ENCODE results near the gene GSDMA. TPM values are rescaled to one million over a fixed set of nuclear protein-coding genes. Genes with fewer than 3 reads are reported as not detected.

GSDMA gene
- total and polyA plus RNA-seq, 9 of the 15 experiments (the other 6 are each of a cell fraction or from before 2014, with no cell fraction given), result 0.04 to 0.13 (median 0.07) TPM; not detected in 2

- TF ChIP-seq RERE (CRISPR knock-in tag; IDR thresholded peaks at IDR 0.05; ENCODE audit: borderline replicate concordance) (no peak), TOE1 (IDR thresholded peaks at IDR 0.05; ENCODE audit: borderline replicate concordance) (no peak), TOE1 (CRISPR knock-in tag; IDR thresholded peaks at IDR 0.05; ENCODE audit: borderline replicate concordance, low read depth) (no peak), HMGXB4 (CRISPR knock-in tag; IDR thresholded peaks at IDR 0.05) (no peak), CHD2 (IDR thresholded peaks at IDR 0.05; ENCODE audit: low read depth, low read length) (no peak), TEAD4 (IDR thresholded peaks at IDR 0.05; ENCODE audit: low read length) (peak; percentile 68), TEAD4 (CRISPR knock-in tag; IDR thresholded peaks at IDR 0.05; ENCODE audit: borderline replicate concordance) (no peak), HMG20B (CRISPR knock-in tag; IDR thresholded peaks at IDR 0.05) (no peak), HNRNPLL (IDR thresholded peaks at IDR 0.05; ENCODE audit: low read depth, low read length, poor library complexity, severe bottlenecking) (no peak), IRF2 (CRISPR knock-in tag; IDR thresholded peaks at IDR 0.05) (no peak), KDM1A (IDR thresholded peaks at IDR 0.05) (peak in 1 of 2 experiments; percentile 69; a peak in 2 of 4 replicates), ZMIZ1 (IDR thresholded peaks at IDR 0.05; ENCODE audit: low read depth in 2 of 2, low read length in 2 of 2) (0 out of 4 replicates have a peak, but pooled peaks of 1 of the 2 experiments have one; percentile 20), CBFA2T3 (IDR thresholded peaks at IDR 0.05) (peak; percentile 82), ZNF3 (CRISPR knock-in tag; IDR thresholded peaks at IDR 0.05) (no peak), TAF7 (tag; IDR thresholded peaks at IDR 0.05) (no peak)
These were observed 42.7 kb downstream of the GSDMA start (continued) for GRCh38 chr17:40005520-40005919.

All from K562 (cell line).